D721Med (cell line): ENCODE results near the gene PCSK4.

ENCODE experiments used
- DNase-seq: peaks from one replicate; pipeline ENCODE4 v3.0.0; 2011; ENCODE audit warnings: low spot score; ENCODE audit not compliant: insufficient read length
- FAIRE-seq: peaks from 2 replicates; lab custom pipeline; 2011; peaks lifted over from hg19 to GRCh38; lab: Jason Lieb, UNC
- TF ChIP-seq, protein P1 (sequence below): IDR thresholded peaks from 2 replicates; pipeline ENCODE4 v1.5.1; 2012; ENCODE audit warnings: mild to moderate bottlenecking, control low read depth; ENCODE audit not compliant: insufficient read depth; ENCODE audit errors: missing control alignments

PCSK4 gene

DNA sequence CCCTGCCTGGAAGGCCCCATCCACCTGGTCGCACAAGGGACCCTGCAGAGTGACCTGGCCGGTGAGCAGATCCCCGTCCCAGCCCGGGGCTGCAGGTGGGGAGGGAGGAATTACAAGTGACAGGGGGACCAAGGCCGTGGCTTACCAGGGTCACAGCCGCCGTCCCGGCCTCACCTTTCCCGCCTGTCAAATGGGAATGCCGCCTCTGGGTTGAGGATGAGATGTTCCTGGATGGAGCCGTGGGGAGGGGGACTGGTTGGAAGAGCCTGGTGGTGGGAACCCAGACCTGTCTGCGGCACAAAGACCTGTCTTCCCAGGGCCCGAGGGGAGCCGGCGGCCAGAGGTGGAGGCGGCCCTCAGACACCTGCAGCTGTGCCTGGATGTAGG is 39.3 kb upstream of the PCSK4 start:
- TF ChIP-seq, protein P1, sequence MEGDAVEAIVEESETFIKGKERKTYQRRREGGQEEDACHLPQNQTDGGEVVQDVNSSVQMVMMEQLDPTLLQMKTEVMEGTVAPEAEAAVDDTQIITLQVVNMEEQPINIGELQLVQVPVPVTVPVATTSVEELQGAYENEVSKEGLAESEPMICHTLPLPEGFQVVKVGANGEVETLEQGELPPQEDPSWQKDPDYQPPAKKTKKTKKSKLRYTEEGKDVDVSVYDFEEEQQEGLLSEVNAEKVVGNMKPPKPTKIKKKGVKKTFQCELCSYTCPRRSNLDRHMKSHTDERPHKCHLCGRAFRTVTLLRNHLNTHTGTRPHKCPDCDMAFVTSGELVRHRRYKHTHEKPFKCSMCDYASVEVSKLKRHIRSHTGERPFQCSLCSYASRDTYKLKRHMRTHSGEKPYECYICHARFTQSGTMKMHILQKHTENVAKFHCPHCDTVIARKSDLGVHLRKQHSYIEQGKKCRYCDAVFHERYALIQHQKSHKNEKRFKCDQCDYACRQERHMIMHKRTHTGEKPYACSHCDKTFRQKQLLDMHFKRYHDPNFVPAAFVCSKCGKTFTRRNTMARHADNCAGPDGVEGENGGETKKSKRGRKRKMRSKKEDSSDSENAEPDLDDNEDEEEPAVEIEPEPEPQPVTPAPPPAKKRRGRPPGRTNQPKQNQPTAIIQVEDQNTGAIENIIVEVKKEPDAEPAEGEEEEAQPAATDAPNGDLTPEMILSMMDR: no peak
- no peak for DNase-seq
- FAIRE-seq: no peak

DNA sequence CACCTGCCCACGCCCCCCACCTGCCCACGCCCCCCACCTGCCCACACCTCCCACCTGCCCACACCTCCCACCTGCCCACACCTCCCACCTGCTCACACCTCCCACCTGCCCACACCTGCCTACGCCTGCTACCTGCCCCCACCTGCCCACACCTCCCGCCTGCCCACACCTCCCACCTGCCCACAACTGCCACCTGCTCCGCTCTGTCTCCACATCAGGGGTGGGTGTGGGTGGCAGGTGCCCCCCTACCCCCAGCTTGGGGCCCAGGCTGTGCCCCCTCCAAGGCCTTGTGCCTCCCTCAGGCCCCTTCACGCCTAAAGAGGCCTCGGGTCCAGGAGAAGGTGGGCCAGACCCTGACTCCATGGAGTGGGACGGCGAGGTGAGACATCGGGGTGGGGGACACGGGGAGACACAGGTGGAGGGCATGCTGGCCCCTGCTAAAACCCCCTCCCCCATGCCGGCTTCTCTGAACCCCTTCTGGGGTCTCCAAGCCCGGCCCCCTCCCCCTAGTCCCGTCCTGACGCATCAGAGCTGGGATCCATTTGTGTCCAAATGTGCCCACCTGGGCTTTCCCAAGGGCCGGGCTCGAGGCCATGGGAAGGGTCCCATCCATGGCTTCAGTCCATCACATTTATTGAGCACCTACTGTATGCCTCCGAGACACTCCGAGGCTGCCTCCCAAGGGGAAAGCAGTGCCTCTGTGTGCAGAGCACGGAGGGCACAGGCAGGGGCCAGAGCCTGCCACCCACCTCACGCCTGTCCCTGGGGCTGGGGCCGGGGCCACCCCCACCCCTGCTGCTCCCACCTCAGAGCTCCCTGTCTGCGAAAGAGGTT is 38.7 kb upstream of the PCSK4 start:
- FAIRE-seq (no peak), DNase-seq (no peak)
- TF ChIP-seq, protein P1: no peak

DNA sequence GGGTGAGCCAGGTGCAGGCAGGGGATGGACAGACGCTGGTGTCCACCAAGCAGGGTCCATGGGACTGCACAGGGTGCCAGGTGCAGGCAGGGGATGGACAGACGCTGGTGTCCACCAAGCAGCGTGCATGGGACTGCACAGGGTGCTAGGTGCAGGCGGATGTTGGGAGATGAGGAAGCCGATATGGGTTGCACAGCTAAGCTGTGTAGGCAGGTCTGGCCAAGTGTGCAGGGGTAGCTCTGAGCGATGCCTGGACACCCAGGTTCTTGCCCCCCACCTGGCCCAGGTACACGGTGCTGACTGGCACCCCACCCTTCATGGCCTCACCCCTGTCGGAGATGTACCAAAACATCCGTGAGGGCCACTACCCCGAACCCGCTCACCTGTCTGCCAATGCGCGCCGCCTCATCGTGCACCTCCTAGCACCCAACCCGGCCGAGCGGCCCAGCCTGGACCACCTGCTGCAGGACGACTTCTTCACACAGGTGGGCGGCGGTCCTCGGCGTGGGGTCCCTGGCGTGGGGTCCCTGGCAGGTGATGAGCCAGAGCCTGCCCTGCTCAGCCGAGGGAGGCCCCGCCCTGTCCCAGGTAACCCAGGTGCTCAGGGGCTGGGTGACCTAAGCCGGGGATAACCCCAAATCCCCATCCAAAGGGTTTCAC is 37.6 kb upstream of the PCSK4 start:
- DNase-seq (no peak), FAIRE-seq (no peak)
- TF ChIP-seq, protein P1: no peak

DNA sequence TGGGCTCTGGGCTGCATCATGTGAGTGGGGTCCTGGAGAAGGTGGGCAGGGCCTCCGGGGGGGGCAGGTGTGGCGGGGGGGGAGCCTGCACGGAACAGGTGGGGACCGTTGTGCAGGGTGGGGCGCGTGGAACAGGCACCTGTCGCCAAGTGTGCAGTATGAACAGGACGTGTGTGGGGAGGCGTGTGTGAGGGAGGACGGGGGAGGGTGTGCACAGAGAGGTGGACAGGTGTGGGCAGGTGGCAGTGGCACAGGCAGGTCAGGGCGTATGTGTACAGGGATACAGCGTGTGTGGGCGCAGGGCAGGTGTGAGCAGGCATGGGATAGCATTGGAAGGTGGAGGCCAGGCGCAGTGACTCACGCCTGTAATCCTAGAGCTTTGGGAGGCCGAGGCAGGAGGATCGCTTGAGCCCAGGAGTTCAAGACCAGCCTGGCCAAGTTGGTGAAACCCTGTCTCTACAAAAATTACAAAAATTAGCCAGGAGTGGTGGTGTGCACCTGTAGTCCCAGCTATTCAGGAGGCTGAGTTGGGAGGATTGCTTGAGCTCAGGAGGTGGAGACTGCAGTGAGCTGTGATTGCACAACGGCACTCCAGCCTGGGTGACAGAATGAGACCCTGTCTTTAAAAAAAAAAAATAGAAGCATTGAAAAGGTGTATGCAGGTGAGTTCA is 37.0 kb upstream of the PCSK4 start:
- FAIRE-seq (no peak), DNase-seq (no peak)
- TF ChIP-seq, protein P1: no peak

DNA sequence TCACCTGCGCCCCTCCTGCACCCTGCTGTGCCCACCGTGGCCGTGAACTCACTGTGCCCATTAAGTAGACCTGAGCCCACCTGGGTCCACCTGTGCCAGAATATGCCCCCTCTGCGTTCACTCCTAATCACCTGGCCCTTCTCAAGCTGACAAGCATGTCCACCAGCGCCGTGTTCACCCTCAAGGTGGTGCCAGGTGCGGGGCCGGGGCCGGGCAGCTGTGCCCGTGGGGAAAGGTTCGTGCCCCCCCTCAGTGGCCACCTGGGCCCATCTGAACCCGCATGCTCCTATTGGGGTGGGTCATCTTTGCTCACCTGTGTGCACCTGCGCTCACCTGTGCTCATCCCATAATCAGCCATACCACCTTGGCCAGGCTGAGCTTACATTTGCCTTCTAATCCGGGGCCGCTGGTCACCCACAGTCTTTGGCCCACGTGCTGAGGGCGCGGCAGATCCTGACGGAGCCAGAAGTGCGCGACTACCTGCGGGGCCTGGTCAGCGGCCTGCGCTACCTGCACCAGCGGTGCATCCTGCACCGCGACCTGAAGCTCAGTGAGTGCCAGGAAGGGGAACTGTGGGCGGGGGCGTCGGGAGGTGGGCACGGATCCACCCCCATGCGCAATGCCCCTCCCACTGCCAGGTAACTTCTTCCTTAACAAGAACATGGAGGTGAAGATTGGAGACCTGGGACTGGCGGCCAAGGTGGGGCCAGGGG is 36.1 kb upstream of the PCSK4 start:
- TF ChIP-seq, protein P1: no peak
- DNase-seq (no peak), FAIRE-seq (no peak)

DNA sequence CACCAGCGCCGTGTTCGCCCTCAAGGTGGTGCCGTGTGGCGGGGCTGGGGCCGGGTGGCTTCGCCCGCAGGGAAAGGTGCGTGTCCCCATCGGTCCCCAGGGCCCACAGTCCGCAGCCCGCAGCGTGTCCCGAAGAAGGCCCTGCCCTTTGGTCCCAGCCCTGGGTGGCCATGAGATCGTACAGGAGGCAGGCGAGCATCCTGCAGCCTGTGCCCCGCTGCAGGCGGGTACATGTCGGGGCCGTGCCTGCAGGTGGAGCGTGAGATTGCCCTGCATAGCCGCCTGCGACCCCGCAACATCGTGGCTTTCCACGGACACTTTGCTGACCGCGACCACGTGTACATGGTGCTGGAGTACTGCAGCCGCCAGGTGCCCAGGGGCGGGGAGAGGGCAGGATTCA is 35.2 kb upstream of the PCSK4 start:
- TF ChIP-seq, protein P1: no peak
- DNase-seq: no peak
- FAIRE-seq: no peak
